HepG2 (cell line): ENCODE measurements around the gene MEF2A. TPM values are rescaled to one million over a fixed set of nuclear protein-coding genes. Genes with fewer than 3 reads are reported as not detected.

Source experiments
- ATAC-seq: fragments of 200-7000 bp; cut with Tn5 transposase; 3 replicates; pipeline ENCODE4 v1.9.1; 2020; ENCODE audit warnings: mild to moderate bottlenecking, moderate library complexity
- BruUV-seq: library from RNA; stranded (reverse); fragments of 400-500 nt; replicated peaks from 2 replicates; lab custom pipeline; 2021; lab: Mats Ljungman, UMichigan
- CTCF ChIA-PET: fragments of 300-600 bp; formaldehyde crosslinking; extraction: SDS; loops from one replicate; lab custom pipeline; 2021; ENCODE audit warnings: low total read pairs, inconsistent platforms, low intra/inter-chr PET ratio; lab: Yijun Ruan, JAX
- POLR2A ChIA-PET: fragments of 350-600 bp; sonication (Branson Sonifier 250); formaldehyde crosslinking; loops from one replicate; lab custom pipeline; 2020; ENCODE audit warnings: antibody characterized with exemption, inconsistent platforms; lab: Yijun Ruan, JAX
- DNase-seq: peaks from one replicate; pipeline ENCODE4 v3.0.0-alpha.2; 2015; ENCODE audit warnings: low spot score
- FAIRE-seq: peaks from 3 replicates; lab custom pipeline; 2011; peaks lifted over from hg19 to GRCh38; lab: Jason Lieb, UNC
- H2AFZ ChIP-seq: one replicate; pipeline ENCODE4 v1.6.1; 2011; ENCODE audit warnings: low read length, inconsistent platforms
- H3K27ac ChIP-seq: fragments of 300-600 bp; 3 replicates; pipeline ENCODE4 v1.8.0; 2011; ENCODE audit warnings: mixed run types, mild to moderate bottlenecking, mixed read lengths, low read length, inconsistent platforms; ENCODE audit not compliant: insufficient read depth; ENCODE audit errors: extremely low read length
- H3K27me3 ChIP-seq, 2 experiments: fragments of 200-600 bp in 1 of 2; 2 replicates in 1 of 2; 3 replicates in 1 of 2; pipeline versions ENCODE4 v1.6.0 to v1.8.0; 2011; ENCODE audit warnings: low read length in 2 of 2, mild to moderate bottlenecking in 2 of 2, moderate library complexity in 2 of 2, inconsistent platforms in 1 of 2; ENCODE audit not compliant: insufficient read depth in 2 of 2, control insufficient read depth in 1 of 2
- H3K36me3 ChIP-seq, 2 experiments: fragments of 200-600 bp in 1 of 2; replicated peaks in 1 of 2; 2 replicates in 1 of 2; 3 replicates in 1 of 2; pipeline versions ENCODE4 v1.5.1 to v1.8.0; 2011; ENCODE audit warnings: low read length in 2 of 2, inconsistent platforms in 1 of 2; ENCODE audit not compliant: insufficient read depth in 2 of 2, control insufficient read depth in 1 of 2
- H3K4me1 ChIP-seq: 2 replicates; pipeline ENCODE4 v1.5.1; 2012; ENCODE audit warnings: low read length, inconsistent platforms; ENCODE audit not compliant: insufficient read depth
- H3K4me2 ChIP-seq: 2 replicates; pipeline ENCODE4 v1.6.0; 2011; ENCODE audit warnings: low read depth, low read length, inconsistent platforms
- H3K4me3 ChIP-seq, 3 experiments: fragments of 200-600 bp in 1 of 3; sonication (generic), shearing (Covaris generic) in 1 of 3; replicated peaks in 1 of 3; 2 replicates each; pipeline ENCODE4 v1.5.1; 2011 to 2016; ENCODE audit warnings: low read length in 3 of 3, inconsistent platforms in 2 of 3, low read depth in 2 of 3, mild to moderate bottlenecking in 2 of 3, control low read depth in 1 of 3, mixed read lengths in 1 of 3; ENCODE audit not compliant: insufficient read depth in 1 of 3
- H3K79me2 ChIP-seq: one replicate; pipeline ENCODE4 v1.6.1; 2011; ENCODE audit warnings: low read length, inconsistent platforms; ENCODE audit not compliant: insufficient read depth
- H3K9ac ChIP-seq: 2 replicates; pipeline ENCODE4 v1.6.0; 2011; ENCODE audit warnings: mild to moderate bottlenecking, low read depth, low read length, inconsistent platforms; ENCODE audit not compliant: insufficient read depth
- H3K9me3 ChIP-seq: 2 replicates; pipeline ENCODE4 v1.5.1; 2012; ENCODE audit warnings: mild to moderate bottlenecking, low read length
- H4K20me1 ChIP-seq: 2 replicates; pipeline ENCODE4 v1.6.0; 2011; ENCODE audit warnings: inconsistent platforms, mild to moderate bottlenecking, low read length, moderate library complexity; ENCODE audit not compliant: insufficient read depth
- AGO1 ChIP-seq: fragments of 200-400 bp; formaldehyde crosslinking; IDR thresholded peaks from 2 replicates; pipeline ENCODE4 v1.6.1; 2017; ENCODE audit warnings: mild to moderate bottlenecking, low read depth, low read length, moderate library complexity; ENCODE audit not compliant: poor library complexity, severe bottlenecking
- AHR ChIP-seq: IDR thresholded peaks from 2 replicates; pipeline ENCODE4 v1.6.1; 2018; ENCODE audit warnings: missing genetic modification reagents, missing compliant biosample characterization
- BRCA1 ChIP-seq: sonication (generic); formaldehyde crosslinking; IDR thresholded peaks from 2 replicates; pipeline ENCODE4 v1.4.0; 2020; ENCODE audit warnings: missing genetic modification reagents
- CEBPB ChIP-seq: IDR thresholded peaks from 2 replicates; pipeline ENCODE4 v1.6.1; 2011; ENCODE audit warnings: low read depth, low read length, improper control_type of control experiment, borderline replicate concordance
- CEBPG ChIP-seq: IDR thresholded peaks from 2 replicates; pipeline ENCODE4 v1.6.1; 2016
- HDAC1 ChIP-seq: sonication (generic); formaldehyde crosslinking; IDR thresholded peaks from 2 replicates; pipeline ENCODE4 v1.5.1; 2020; ENCODE audit warnings: mild to moderate bottlenecking, missing genetic modification reagents
- NFE2L2 ChIP-seq: fragments of 150-350 bp; IDR thresholded peaks from 2 replicates; pipeline ENCODE4 v1.6.1; 2014; ENCODE audit warnings: low read length
- PAF1 ChIP-seq: IDR thresholded peaks from 2 replicates; pipeline ENCODE4 v1.6.1; 2016; ENCODE audit warnings: missing genetic modification reagents, missing compliant biosample characterization
- RBM39 ChIP-seq: fragments of 200-400 bp; formaldehyde crosslinking; IDR thresholded peaks from one replicate; pipeline ENCODE4 v1.6.1; 2018; ENCODE audit warnings: antibody characterized with exemption, mild to moderate bottlenecking, low read depth, low read length; ENCODE audit not compliant: poor library complexity, severe bottlenecking
- REL ChIP-seq: sonication (generic); formaldehyde crosslinking; conservative IDR thresholded peaks from 2 replicates; pipeline ENCODE4 v1.8.0; 2022; ENCODE audit warnings: mild to moderate bottlenecking, missing genetic modification reagents, moderate library complexity
- SRF ChIP-seq: IDR thresholded peaks from 2 replicates; pipeline ENCODE4 v1.6.1; 2011; ENCODE audit warnings: mild to moderate bottlenecking, low read depth, low read length, moderate library complexity
- STAG1 ChIP-seq: sonication (generic); formaldehyde crosslinking; IDR thresholded peaks from 2 replicates; pipeline ENCODE4 v1.4.0; 2020; ENCODE audit warnings: missing genetic modification reagents
- SYNCRIP ChIP-seq: fragments of 200-400 bp; formaldehyde crosslinking; IDR thresholded peaks from 2 replicates; pipeline ENCODE4 v1.6.1; 2018; ENCODE audit warnings: mild to moderate bottlenecking, low read depth, low read length; ENCODE audit not compliant: insufficient read depth
- ZC3H13 ChIP-seq: sonication (generic); formaldehyde crosslinking; IDR thresholded peaks from 2 replicates; pipeline ENCODE4 v1.8.1; 2023; ENCODE audit warnings: mild to moderate bottlenecking, missing genetic modification reagents, moderate library complexity
- ZKSCAN5 ChIP-seq: sonication (generic); formaldehyde crosslinking; IDR thresholded peaks from 2 replicates; pipeline ENCODE4 v1.5.1; 2020; ENCODE audit warnings: mild to moderate bottlenecking, missing genetic modification reagents
- ZNF101 ChIP-seq: sonication (generic); formaldehyde crosslinking; IDR thresholded peaks from 2 replicates; pipeline ENCODE4 v1.4.0; 2020; ENCODE audit warnings: mild to moderate bottlenecking, low read depth, missing genetic modification reagents, borderline replicate concordance
- WGBS: methylation state at CpG from one replicate; pipeline ENCODE4 v1.1.6; 2017; ENCODE audit warnings: low lambda C conversion rate; 5-methylcytosine and 5-hydroxymethylcytosine counted together
- in situ Hi-C: cut with HindIII; loops from 2 replicates; pipeline ENCODE4 v1.10.0; 2017; ENCODE audit warnings: low pct_unique_long_range_greater_than_20kb; ENCODE audit not compliant: extremely low pct_ligation_motif_present
- intact Hi-C: fragments of 100-400 bp; cut with micrococcal nuclease; formaldehyde crosslinking; loops from one replicate; pipeline ENCODE4 v1.10.0; 2022; ENCODE audit not compliant: unreplicated experiment
- polyA plus RNA-seq, 8 experiments: library from polyadenylated mRNA; depleted of rRNA in 3 of 8; stranded (reverse) in 7 of 8; unstranded in 1 of 8; fragments of >200 nt; fragmentation: Illumina TruSeq in 4 of 8; extraction: Trizol in 4 of 8; gene quantifications; 2 replicates each; pipeline versions ENCODE4 v1.2.1 to v1.2.3, GENCODE V29; 2011 to 2016; ENCODE audit warnings: low read depth in 4 of 8, missing spikeins in 1 of 8, mixed read lengths in 1 of 8; ENCODE audit not compliant: insufficient read depth in 1 of 8
- total RNA-seq, 5 experiments: library from RNA; depleted of rRNA; stranded (reverse); fragments of >200 nt; fragmentation: Illumina TruSeq; extraction: Trizol; gene quantifications; 2 replicates each; pipeline ENCODE4 v1.2.3, GENCODE V29; 2016; ENCODE audit warnings: low read depth in 1 of 5
- TF ChIP-seq, protein P1 (sequence below): sonication (generic); formaldehyde crosslinking; IDR thresholded peaks from 2 replicates; pipeline ENCODE4 v1.5.0; 2020; ENCODE audit warnings: mild to moderate bottlenecking, low read depth, missing genetic modification reagents, borderline replicate concordance
- TF ChIP-seq, protein P2 (sequence below): sonication (generic); formaldehyde crosslinking; IDR thresholded peaks from 2 replicates; pipeline ENCODE4 v1.4.0; 2020; ENCODE audit warnings: missing genetic modification reagents

Gene MEF2A
- total and polyA plus RNA-seq, 2 of the 13 experiments (the other 11 are each of a cell fraction or from before 2014, with no cell fraction given): 15.2 to 24.4 TPM

DNA sequence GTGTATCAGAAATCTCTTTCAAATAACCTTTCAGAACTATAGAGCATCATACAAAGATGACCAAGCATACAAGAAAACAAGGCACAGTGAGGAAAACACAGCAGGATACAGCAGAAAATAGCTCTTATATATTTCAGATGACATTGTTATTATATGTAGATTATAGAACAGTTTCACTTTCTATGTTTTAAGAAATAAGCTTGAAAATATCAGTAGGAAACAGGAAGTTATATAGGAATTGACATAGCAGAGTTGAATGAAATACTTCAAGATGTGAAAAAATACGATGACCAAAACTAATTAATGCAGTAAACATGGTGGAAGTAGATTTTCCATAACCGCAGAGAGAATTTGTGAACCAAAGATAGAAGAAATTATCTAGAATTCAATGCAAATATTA lies 92.2 kb downstream of the MEF2A start:
- Histone ChIP-seq H3K9ac (no peak overlapping the region), H3K27ac (no peak overlapping the region), H2AFZ (no peak overlapping the region), H3K36me3 (peaks cover 1 to 6% of the 10 kb centered on the region in 2 experiments; a peak in 3 of 5 replicates), H3K9me3 (no peaks in the 10 kb centered on the region), H3K4me2 (no peak overlapping the region), H3K4me1 (no peaks in the 10 kb centered on the region), H3K27me3 (no peaks in the 10 kb centered on the region), H4K20me1 (no peaks in the 10 kb centered on the region), H3K4me3 (no peak overlapping the region), H3K79me2 (no peaks in the 10 kb centered on the region)
- ChIA-PET POLR2A (no interaction called here), CTCF (no interaction called here)
- no peak for TF ChIP-seq PAF1 (CRISPR knock-in tag)
- no peak for TF ChIP-seq NFE2L2
- no peak for TF ChIP-seq RBM39
- no peak for TF ChIP-seq SRF
- TF ChIP-seq BRCA1 (CRISPR knock-in tag): no peak
- TF ChIP-seq, protein P1, sequence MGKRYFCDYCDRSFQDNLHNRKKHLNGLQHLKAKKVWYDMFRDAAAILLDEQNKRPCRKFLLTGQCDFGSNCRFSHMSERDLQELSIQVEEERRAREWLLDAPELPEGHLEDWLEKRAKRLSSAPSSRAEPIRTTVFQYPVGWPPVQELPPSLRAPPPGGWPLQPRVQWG: no peak
- TF ChIP-seq CEBPG: no peak
- no peak for TF ChIP-seq HDAC1 (CRISPR knock-in tag)
- TF ChIP-seq ZC3H13 (CRISPR knock-in tag): no peak
- TF ChIP-seq REL: no peak
- no peak for TF ChIP-seq ZKSCAN5 (CRISPR knock-in tag)
- TF ChIP-seq CEBPB: no peak
- TF ChIP-seq STAG1 (CRISPR knock-in tag): no peak
- no peak for TF ChIP-seq AGO1
- no peak for TF ChIP-seq AHR (CRISPR knock-in tag)
- TF ChIP-seq ZNF101: no peak
- no peak for TF ChIP-seq SYNCRIP
- TF ChIP-seq, protein P2, sequence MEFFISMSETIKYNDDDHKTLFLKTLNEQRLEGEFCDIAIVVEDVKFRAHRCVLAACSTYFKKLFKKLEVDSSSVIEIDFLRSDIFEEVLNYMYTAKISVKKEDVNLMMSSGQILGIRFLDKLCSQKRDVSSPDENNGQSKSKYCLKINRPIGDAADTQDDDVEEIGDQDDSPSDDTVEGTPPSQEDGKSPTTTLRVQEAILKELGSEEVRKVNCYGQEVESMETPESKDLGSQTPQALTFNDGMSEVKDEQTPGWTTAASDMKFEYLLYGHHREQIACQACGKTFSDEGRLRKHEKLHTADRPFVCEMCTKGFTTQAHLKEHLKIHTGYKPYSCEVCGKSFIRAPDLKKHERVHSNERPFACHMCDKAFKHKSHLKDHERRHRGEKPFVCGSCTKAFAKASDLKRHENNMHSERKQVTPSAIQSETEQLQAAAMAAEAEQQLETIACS: no peak
- intact Hi-C loops (no loop called here), in situ Hi-C loops (no loop called here)
- 97% methylated on average over 2 of the region's 2 CpGs for WGBS
- FAIRE-seq: no peak
- no peak for ATAC-seq
- no TSS peak for BruUV-seq
- DNase-seq: no peak
